ENCODE results near the gene INSC. TPM values are rescaled to one million over a fixed set of nuclear protein-coding genes. Genes with fewer than 3 reads are reported as not detected.
A peak's percentile ranks its signal among the peaks of the same experiment; 100 is the strongest.

INSC gene
- total and polyA plus RNA-seq, 2 experiments from 2014 or later, result 0.97 to 1.5 TPM

DNA sequence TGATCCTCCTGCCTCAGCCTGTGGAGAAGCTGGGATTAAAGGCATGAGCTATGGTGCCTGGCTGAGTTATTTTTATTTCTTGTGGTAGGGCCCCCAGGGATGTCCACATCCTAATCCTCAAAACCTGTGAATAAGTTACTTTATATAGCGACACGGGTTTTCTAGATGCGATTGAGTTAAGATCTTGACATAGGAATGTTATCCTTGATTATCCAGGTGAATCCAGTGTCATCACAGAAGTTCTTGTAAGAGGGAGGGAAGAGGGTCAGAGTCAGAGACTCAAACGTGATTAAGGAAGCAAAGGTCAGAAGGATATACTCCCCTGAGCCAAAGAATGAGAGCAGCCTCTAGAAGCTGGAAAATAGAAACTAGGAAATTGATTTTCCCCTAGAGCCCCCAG is 117.8 kb downstream of the INSC start (continued):
- no peak for TF ChIP-seq ZNF462 (CRISPR knock-in tag; IDR thresholded peaks at IDR 0.05)
- TF ChIP-seq EZH2phosphoT487 (IDR thresholded peaks at IDR 0.05; ENCODE audit: unreplicated experiment), result no peak
- TF ChIP-seq ETS1 (IDR thresholded peaks at IDR 0.05), result no peak

- Histone ChIP-seq H3K9me2 (ENCODE audit: insufficient read depth) (0 out of 2 replicates have a peak, but pooled peaks cover 7% of the 10 kb centered on the region), H3K4me3 (no peak overlapping the region), H3K36me3 (ENCODE audit: insufficient read depth) (no peaks in the 10 kb centered on the region), H2AFZ (no peak overlapping the region), H3F3A (replicated peaks; ENCODE audit: low read depth) (no peaks in the 10 kb centered on the region), H3K27ac (ENCODE audit: low read depth) (no peak overlapping the region), H3K4me2 (0 out of 2 replicates have a peak overlapping the region, but pooled peaks have one; percentile 23), H4K20me1 (replicated peaks; ENCODE audit: insufficient read depth) (no peaks in the 10 kb centered on the region), H3K27me3 (ENCODE audit: insufficient read depth) (no peaks in the 10 kb centered on the region), H3K4me1 (ENCODE audit: insufficient read depth) (no peaks in the 10 kb centered on the region), H3K79me2 (replicated peaks; ENCODE audit: insufficient read depth) (no peaks in the 10 kb centered on the region)
- no peaks in the 10 kb centered on the region for H3K9me3 Mint-ChIP-seq
- no peaks in the 10 kb centered on the region for H3K36me3 Mint-ChIP-seq (ENCODE audit: low read depth)
- no peak overlapping the region for H3K4me3 Mint-ChIP-seq
- no peak for DNase-seq (ENCODE audit: low spot score)
- 0 out of 2 replicates have a peak overlapping the region, but pooled peaks have one; percentile 25 for H3K27ac Mint-ChIP-seq
- H3K27me3 Mint-ChIP-seq (ENCODE audit: insufficient read depth, low read depth, poor library complexity), result peaks cover 5% of the 10 kb centered on the region
- ATAC-seq, result no peak
- H3K4me1 Mint-ChIP-seq, result peaks cover 19% of the 10 kb centered on the region
- no peak for TF ChIP-seq CREB1 (CRISPR knock-in tag; IDR thresholded peaks at IDR 0.05; ENCODE audit: low read depth)
- TF ChIP-seq NANOG (IDR thresholded peaks at IDR 0.05; ENCODE audit: borderline replicate concordance), result no peak
- no peak for TF ChIP-seq STAT1 (IDR thresholded peaks at IDR 0.05; ENCODE audit: unreplicated experiment)
- TF ChIP-seq EZH2phosphoT487 (IDR thresholded peaks at IDR 0.05; ENCODE audit: unreplicated experiment), result no peak
- no peak for TF ChIP-seq CTCF (conservative IDR thresholded peaks at IDR 0.05; ENCODE audit: low read depth in 2 of 2)
- no peak for TF ChIP-seq JUNB (IDR thresholded peaks at IDR 0.05; ENCODE audit: unreplicated experiment)
- no peak for TF ChIP-seq ETS1 (IDR thresholded peaks at IDR 0.05)
- no peak for TF ChIP-seq EZH2 (IDR thresholded peaks at IDR 0.05; ENCODE audit: low read depth, unreplicated experiment)
- TF ChIP-seq ZNF331 (CRISPR knock-in tag; IDR thresholded peaks at IDR 0.05; ENCODE audit: low read depth), result no peak
These were observed 118.8 kb downstream of the INSC start for GRCh38 chr11:15233371-15234165.

Measured in GM23338 (cell line).